Osteoblast (primary cell): Measurements from ENCODE around the gene LTBP1. TPM values are rescaled to one million over a fixed set of nuclear protein-coding genes. Genes with fewer than 3 reads are reported as not detected.

Source experiments
- DNase-seq: peaks from one replicate; pipeline ENCODE4 v3.0.0; 2011; ENCODE audit warnings: low spot score, mixed read lengths; ENCODE audit not compliant: insufficient read length; ENCODE audit errors: missing footprints
- H2AFZ ChIP-seq: 2 replicates; pipeline ENCODE4 v1.6.0; 2011; ENCODE audit warnings: mild to moderate bottlenecking, low read length
- H3K27ac ChIP-seq: 2 replicates; pipeline ENCODE4 v1.5.1; 2011; ENCODE audit warnings: mild to moderate bottlenecking, low read depth, low read length, moderate library complexity
- H3K27me3 ChIP-seq: 2 replicates; pipeline ENCODE4 v1.6.0; 2012; ENCODE audit warnings: mild to moderate bottlenecking, control low read depth, inconsistent platforms, low read length, moderate library complexity; ENCODE audit not compliant: insufficient read depth
- H3K36me3 ChIP-seq: 2 replicates; pipeline ENCODE4 v1.5.1; 2011; ENCODE audit warnings: mild to moderate bottlenecking, low read length, control low read depth, moderate library complexity; ENCODE audit not compliant: insufficient read depth
- H3K4me1 ChIP-seq: 2 replicates; pipeline ENCODE4 v1.5.1; 2011; ENCODE audit warnings: mild to moderate bottlenecking, low read length, control low read depth, moderate library complexity; ENCODE audit not compliant: insufficient read depth
- H3K4me2 ChIP-seq: 2 replicates; pipeline ENCODE4 v1.6.0; 2011; ENCODE audit warnings: mild to moderate bottlenecking, low read length; ENCODE audit not compliant: insufficient read depth
- H3K4me3 ChIP-seq: fragments of 200-600 bp; sonication (generic); 3 replicates; pipeline ENCODE4 v1.5.1; 2012; ENCODE audit warnings: mild to moderate bottlenecking, low read length, inconsistent platforms; ENCODE audit not compliant: insufficient read depth
- H3K79me2 ChIP-seq: 2 replicates; pipeline ENCODE4 v1.6.0; 2012; ENCODE audit warnings: mild to moderate bottlenecking, low read length, control low read depth, inconsistent platforms; ENCODE audit not compliant: insufficient read depth
- H3K9me3 ChIP-seq: 2 replicates; pipeline ENCODE4 v1.5.1; 2011; ENCODE audit warnings: low read depth, low read length, control low read depth
- H4K20me1 ChIP-seq: 2 replicates; pipeline ENCODE4 v1.6.0; 2012; ENCODE audit warnings: mild to moderate bottlenecking, low read length, control low read depth; ENCODE audit not compliant: insufficient read depth
- CTCF ChIP-seq: IDR thresholded peaks from 2 replicates; pipeline ENCODE4 v1.5.1; 2011; ENCODE audit warnings: mild to moderate bottlenecking, low read depth, low read length, moderate library complexity; ENCODE audit errors: extremely low read depth
- total RNA-seq: library from RNA; depleted of rRNA; stranded (reverse); fragments of >200 nt; gene quantifications from 2 replicates; pipeline ENCODE4 v1.2.3, GENCODE V29; 2012

The LTBP1 gene
- total RNA-seq, 1 donor: 224 TPM

- peak overlapping the region; percentile 68 for H3K27ac ChIP-seq
- H3K4me2 ChIP-seq: no peak overlapping the region
- H3K79me2 ChIP-seq: peaks cover 6% of the 10 kb centered on the region
- H3K27me3 ChIP-seq: no peaks in the 10 kb centered on the region
- H3K36me3 ChIP-seq: peaks cover 8% of the 10 kb centered on the region
- no peak for TF ChIP-seq CTCF
- H3K9me3 ChIP-seq: no peaks in the 10 kb centered on the region
- DNase-seq: peak; percentile 86
- H4K20me1 ChIP-seq: no peaks in the 10 kb centered on the region
- H3K4me1 ChIP-seq: peaks cover 20% of the 10 kb centered on the region
- H3K4me3 ChIP-seq: no peak overlapping the region
- H2AFZ ChIP-seq: no peak overlapping the region
Measured at GRCh38 chr2:33242845-33243244, 296.1 kb downstream of the LTBP1 start.

DNA sequence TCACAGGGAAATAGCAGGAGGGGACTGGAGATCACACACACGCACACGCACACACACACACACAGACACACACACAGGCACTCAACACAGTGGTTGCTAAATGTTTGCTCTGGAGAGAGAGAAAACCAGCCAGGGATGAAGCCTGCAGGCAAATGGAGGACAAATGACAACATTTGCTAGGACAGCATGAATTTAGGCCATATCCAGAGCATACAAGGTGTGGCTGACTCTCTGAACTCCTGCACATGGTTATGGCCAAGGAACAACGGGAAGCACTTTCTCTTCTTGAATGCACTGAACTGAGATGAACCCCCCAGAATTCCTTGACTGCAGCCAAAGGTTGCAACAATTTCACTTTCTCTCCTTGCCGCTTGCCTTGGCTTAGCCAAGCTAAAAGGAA, 299.7 kb downstream of the LTBP1 start:
- no peak for DNase-seq
- H3K27ac ChIP-seq: no peak overlapping the region
- no peaks in the 10 kb centered on the region for H3K9me3 ChIP-seq
- no peak overlapping the region for H3K4me3 ChIP-seq
- H3K4me1 ChIP-seq: peaks cover 9% of the 10 kb centered on the region
- no peak overlapping the region for H2AFZ ChIP-seq
- no peaks in the 10 kb centered on the region for H3K79me2 ChIP-seq
- no peaks in the 10 kb centered on the region for H4K20me1 ChIP-seq
- H3K27me3 ChIP-seq: no peaks in the 10 kb centered on the region
- TF ChIP-seq CTCF: no peak
- H3K36me3 ChIP-seq: peaks cover 15% of the 10 kb centered on the region
- no peak overlapping the region for H3K4me2 ChIP-seq

DNA sequence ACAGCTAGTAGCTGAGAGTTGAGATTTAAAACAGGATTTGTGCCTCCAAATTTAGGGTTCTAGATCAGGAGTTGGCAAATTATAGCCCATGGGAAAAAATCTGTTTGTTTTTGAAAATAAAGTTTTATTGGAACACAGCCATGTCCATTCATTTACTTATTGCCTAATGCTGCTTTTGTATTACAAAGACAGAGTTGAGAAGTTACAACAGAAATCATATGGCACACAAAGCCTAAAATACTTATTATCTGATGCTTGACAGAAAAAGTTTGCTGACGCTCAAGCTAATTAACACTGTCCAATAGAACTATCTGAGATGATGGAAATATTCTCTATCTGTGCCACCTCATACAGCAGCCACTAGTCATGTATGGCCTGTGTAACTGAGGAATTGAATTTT, 300.6 kb downstream of the LTBP1 start:
- Histone ChIP-seq H3K27me3 (no peaks in the 10 kb centered on the region), H3K4me1 (peaks cover 8% of the 10 kb centered on the region), H3K4me3 (no peak overlapping the region)

DNA sequence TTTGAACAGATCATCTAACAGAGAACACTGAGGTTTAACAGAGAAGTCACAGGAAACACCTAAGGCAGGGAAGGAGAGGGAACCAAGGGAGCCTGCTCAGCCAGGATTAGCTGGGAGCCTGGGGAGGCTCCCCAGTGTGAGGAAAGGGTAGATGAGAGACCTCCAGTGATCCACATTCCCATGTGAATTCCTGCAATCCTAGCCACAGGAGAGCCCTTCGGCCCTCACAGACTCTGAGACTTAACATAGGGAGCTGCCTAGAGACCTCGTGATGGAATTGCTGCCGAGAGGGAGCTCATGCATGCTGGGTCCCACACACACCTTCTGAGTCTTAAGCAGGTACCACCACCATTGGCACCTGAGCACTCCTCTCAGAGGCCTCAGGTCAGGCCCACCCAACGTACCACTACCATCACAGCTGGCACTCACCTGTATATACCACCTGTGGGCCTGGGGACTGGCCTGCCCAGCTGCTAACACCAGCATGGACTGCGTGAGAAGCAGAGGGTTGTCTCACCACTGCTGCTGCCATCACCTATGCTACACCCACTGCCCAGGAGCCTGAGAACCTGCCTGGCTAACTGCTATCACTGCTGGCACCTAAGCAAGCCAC, 303.8 kb downstream of the LTBP1 start:
- Histone ChIP-seq H3K4me1 (no peaks in the 10 kb centered on the region), H3K36me3 (peaks cover 35% of the 10 kb centered on the region), H3K4me3 (no peak overlapping the region), H3K27ac (no peak overlapping the region), H3K79me2 (no peaks in the 10 kb centered on the region), H3K9me3 (no peaks in the 10 kb centered on the region), H3K4me2 (no peak overlapping the region), H4K20me1 (no peaks in the 10 kb centered on the region), H2AFZ (no peak overlapping the region), H3K27me3 (no peaks in the 10 kb centered on the region)
- no peak for TF ChIP-seq CTCF
- no peak for DNase-seq

More for the DNA sequence above, 300.6 kb downstream of the LTBP1 start:
- Histone ChIP-seq H2AFZ (no peak overlapping the region), H3K27ac (no peak overlapping the region), H3K36me3 (peaks cover 17% of the 10 kb centered on the region), H3K79me2 (no peaks in the 10 kb centered on the region), H3K9me3 (no peaks in the 10 kb centered on the region), H4K20me1 (no peaks in the 10 kb centered on the region), H3K4me2 (no peak overlapping the region)
- TF ChIP-seq CTCF: no peak
- no peak for DNase-seq
